ENCODE measurements around the gene ADGRL1. TPM values are rescaled to one million over a fixed set of nuclear protein-coding genes. Genes with fewer than 3 reads are reported as not detected.
A peak's percentile ranks its signal among the peaks of the same experiment; 100 is the strongest.
"Not testable (repeated sequence)": the region's sequence is repeated elsewhere in the genome, so short reads cannot be mapped to it uniquely, and the experiment has no call there.

The ADGRL1 gene
- total and polyA plus RNA-seq, 10 donors: 1.8 to 21.1 (median 12.4) TPM

DNA sequence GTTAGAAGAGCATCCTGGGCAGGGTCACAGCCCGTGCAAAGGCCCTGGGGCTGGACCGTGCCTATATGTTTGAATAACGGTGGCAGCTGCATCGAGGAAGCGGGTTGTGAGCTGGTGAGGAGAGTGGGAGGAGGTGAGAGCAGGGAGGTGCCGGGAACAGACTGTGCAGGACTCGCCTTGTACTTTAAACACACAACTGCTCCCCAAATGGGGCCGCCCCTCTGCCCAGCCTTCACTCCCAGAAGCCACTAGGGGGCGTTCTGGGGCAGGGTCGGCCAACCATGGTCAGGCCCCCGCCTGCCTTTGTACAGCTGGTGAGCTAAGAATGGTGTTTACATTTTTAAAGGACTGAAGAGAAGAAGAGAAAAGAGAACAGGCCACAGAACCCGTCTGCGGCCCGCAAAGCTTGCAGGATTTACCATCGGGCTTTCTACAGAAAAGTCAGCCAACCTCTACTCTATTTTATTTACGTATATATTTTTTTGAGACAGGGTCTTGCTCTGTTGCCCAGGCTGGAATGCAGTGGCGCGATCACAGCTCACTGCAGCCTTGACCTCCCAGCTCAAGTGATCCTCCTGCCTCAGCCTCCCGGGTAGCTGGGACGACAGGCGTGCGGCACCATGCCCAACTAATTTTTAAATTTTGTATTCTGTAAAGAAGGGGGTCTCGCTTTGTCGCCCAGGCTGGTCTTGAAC, 5.7 kb downstream of the ADGRL1 start:
- H3K36me3 ChIP-seq; H3K9me3 ChIP-seq; H3K4me3 ChIP-seq; intact Hi-C loops (cut with DNase I; ENCODE audit: low total_unique reads); H3K27ac ChIP-seq: not testable (repeated sequence)
- peaks cover 0 to 17% (median 2%) of the 10 kb centered on the region in 7 donors for H3K27me3 ChIP-seq (replicated peaks in 1 of 7)
- TF ChIP-seq, protein P1, sequence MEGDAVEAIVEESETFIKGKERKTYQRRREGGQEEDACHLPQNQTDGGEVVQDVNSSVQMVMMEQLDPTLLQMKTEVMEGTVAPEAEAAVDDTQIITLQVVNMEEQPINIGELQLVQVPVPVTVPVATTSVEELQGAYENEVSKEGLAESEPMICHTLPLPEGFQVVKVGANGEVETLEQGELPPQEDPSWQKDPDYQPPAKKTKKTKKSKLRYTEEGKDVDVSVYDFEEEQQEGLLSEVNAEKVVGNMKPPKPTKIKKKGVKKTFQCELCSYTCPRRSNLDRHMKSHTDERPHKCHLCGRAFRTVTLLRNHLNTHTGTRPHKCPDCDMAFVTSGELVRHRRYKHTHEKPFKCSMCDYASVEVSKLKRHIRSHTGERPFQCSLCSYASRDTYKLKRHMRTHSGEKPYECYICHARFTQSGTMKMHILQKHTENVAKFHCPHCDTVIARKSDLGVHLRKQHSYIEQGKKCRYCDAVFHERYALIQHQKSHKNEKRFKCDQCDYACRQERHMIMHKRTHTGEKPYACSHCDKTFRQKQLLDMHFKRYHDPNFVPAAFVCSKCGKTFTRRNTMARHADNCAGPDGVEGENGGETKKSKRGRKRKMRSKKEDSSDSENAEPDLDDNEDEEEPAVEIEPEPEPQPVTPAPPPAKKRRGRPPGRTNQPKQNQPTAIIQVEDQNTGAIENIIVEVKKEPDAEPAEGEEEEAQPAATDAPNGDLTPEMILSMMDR (IDR thresholded peaks at IDR 0.05 in 8 of 11, conservative IDR thresholded peaks at IDR 0.05 in 3 of 11): peak; percentile 24 to 87 (median 55)
- peak in 1 of 3 donors; percentile 9 for TF ChIP-seq POLR2AphosphoS5 (IDR thresholded peaks at IDR 0.05)
- DNase-seq: peak; percentile 80
- peaks cover 0 to 38% (median 18%) of the 10 kb centered on the region in 6 donors for H3K4me1 ChIP-seq
- 67 to 73% (median 69%) methylated on average over 23 to 24 of the region's 24 CpGs for WGBS, 5 donors

DNA sequence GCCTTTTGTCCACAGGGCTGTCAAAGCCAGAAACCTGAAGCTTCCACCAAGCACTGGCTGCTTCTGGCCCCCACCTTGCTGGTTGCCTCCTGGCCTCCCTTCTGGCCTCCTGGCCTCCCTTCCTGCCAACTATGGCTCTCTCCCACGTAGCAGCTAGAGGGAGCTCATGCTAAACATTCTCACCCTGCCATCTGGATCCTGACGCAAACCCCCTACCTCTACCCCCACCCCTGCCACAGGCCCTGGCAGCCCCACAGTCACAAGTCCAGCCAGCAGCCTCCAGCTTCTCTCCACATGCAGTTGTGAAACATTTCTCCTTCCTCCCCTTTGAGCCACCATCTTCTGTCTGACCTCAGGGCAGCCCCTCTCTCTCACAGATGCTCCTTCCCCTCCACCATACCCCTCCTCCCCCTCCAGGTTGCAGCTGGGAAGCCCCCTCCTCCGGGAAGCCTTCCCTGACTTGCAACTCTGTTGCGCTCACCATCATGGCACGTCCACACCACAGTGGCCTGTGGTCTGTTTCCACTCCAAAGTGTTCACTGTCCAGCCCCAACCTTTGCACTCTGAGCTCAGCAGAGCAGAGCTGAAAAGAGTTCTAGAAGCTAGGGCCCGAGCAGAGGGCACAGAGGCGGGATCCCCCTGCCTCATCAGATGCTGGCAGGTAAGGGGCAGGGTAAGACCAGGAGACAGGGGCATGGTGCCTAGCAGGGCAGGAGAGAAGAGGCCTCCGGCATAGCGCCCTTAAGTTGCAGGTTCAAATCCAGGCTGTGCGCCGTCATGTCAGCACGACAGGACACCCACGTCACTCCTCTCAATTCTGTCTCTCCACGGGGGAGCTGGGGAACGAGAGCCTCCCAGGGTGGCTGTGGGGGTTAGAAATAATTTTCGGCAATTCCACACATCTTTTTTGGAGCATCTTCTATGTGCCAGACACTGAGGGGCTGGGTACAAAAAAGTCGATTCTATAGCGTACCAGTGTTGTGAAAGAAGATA, 7.3 kb downstream of the ADGRL1 start:
- H3K4me3 ChIP-seq: no peak overlapping the region
- intact Hi-C loops (cut with DNase I; ENCODE audit: low total_unique reads): no loop called here
- peaks cover 0 to 5% (median 0%) of the 10 kb centered on the region in 7 donors for H3K27me3 ChIP-seq (replicated peaks in 1 of 7)
- H3K4me1 ChIP-seq: peaks cover 0 to 23% (median 11%) of the 10 kb centered on the region in 6 donors
- no peak overlapping the region for H3K27ac ChIP-seq
- DNase-seq: no peak
- H3K9me3 ChIP-seq: no peaks in the 10 kb centered on the region
- H3K36me3 ChIP-seq: no peaks in the 10 kb centered on the region
- WGBS, 5 donors: 77 to 87% (median 84%) methylated on average over 18 of the region's 18 CpGs
- TF ChIP-seq POLR2A (IDR thresholded peaks at IDR 0.05) (no peak), POLR2AphosphoS5 (IDR thresholded peaks at IDR 0.05) (no peak)
- TF ChIP-seq, protein P1 (IDR thresholded peaks at IDR 0.05 in 8 of 11, conservative IDR thresholded peaks at IDR 0.05 in 3 of 11): no peak

DNA sequence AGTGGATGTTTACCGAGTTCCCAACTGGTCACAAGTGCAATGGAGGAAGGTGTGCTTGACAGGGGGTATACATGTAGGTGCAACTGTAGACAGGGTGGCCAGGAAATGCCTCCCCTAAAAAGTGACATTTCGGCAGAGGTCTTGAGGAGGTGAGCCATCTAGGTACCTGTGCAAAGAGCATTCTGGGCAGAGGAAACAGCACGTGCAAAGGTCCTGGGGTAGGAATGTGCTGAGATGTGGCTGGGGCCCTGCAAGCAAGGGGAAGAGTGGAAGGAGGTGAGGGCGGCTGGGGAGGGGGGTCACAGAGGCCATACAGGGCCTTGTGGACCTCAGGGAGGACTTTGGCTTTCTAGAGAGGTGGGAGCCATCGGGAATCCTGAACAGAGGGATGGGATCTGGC, 8.1 kb downstream of the ADGRL1 start:
- Histone ChIP-seq H3K27me3 (replicated peaks in 1 of 7) (no peaks in the 10 kb centered on the region), H3K36me3 (no peaks in the 10 kb centered on the region), H3K4me3 (no peak overlapping the region), H3K27ac (no peak overlapping the region), H3K4me1 (peaks cover 0 to 16% (median 11%) of the 10 kb centered on the region in 6 donors), H3K9me3 (no peaks in the 10 kb centered on the region)
- no peak for DNase-seq
- 85 to 97% (median 91%) methylated on average over 5 of the region's 5 CpGs for WGBS, 5 donors
- intact Hi-C loops (cut with DNase I; ENCODE audit: low total_unique reads): no loop called here
- TF ChIP-seq POLR2A (IDR thresholded peaks at IDR 0.05): no peak
- no peak for TF ChIP-seq POLR2AphosphoS5 (IDR thresholded peaks at IDR 0.05)
- TF ChIP-seq, protein P1 (IDR thresholded peaks at IDR 0.05 in 8 of 11, conservative IDR thresholded peaks at IDR 0.05 in 3 of 11): no peak

DNA sequence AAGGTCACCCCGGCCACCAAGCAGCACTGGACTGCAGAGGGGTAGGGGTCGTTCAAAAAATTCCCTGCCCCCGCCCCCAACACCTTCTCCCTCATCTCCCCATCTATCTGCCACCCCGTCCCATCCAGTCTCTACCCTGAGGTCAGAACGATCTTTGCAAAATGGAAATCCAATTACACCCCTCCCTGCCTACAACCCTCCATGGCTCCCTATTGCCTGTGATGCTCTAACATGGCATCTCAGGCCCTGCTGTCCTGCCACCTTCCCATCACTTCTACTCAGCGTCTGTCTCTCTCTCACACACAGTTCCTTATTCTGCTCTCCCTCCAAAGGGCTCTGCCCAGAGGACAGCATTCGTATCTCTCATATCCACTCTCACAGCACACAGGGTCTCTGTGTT, 8.7 kb downstream of the ADGRL1 start:
- H3K27me3 ChIP-seq (replicated peaks in 1 of 7); H3K4me3 ChIP-seq; intact Hi-C loops (cut with DNase I; ENCODE audit: low total_unique reads); H3K9me3 ChIP-seq; H3K36me3 ChIP-seq; H3K27ac ChIP-seq; DNase-seq: not testable (repeated sequence)
- 88 to 97% (median 90%) methylated on average over 6 to 7 of the region's 7 CpGs for WGBS, 5 donors
- peaks cover 0 to 16% (median 11%) of the 10 kb centered on the region in 6 donors for H3K4me1 ChIP-seq

All from spleen (tissue), 11 donors.